Measurements from ENCODE around the gene TMEM179. TPM values are rescaled to one million over a fixed set of nuclear protein-coding genes. Genes with fewer than 3 reads are reported as not detected.
"Not testable (repeated sequence)": the region's sequence is repeated elsewhere in the genome, so short reads cannot be mapped to it uniquely, and the experiment has no call there.

Gene TMEM179
- total RNA-seq, 1 experiment from 2014 or later: not detected

GRCh38 chr14:104582005-104582404 lies 22.6 kb downstream of the TMEM179 start:
- H3K27ac Mint-ChIP-seq (ENCODE audit: unreplicated experiment): no peak overlapping the region
- intact Hi-C loops (cut with micrococcal nuclease; ENCODE audit: unreplicated experiment): no loop called here
- H3K4me3 Mint-ChIP-seq (ENCODE audit: low read depth, unreplicated experiment): no peak overlapping the region
- BruUV-seq (replicated peaks): no TSS peak
- TF ChIP-seq CTCF (IDR thresholded peaks at IDR 0.05; ENCODE audit: unreplicated experiment): no peak
- H3K9me3 Mint-ChIP-seq (ENCODE audit: low read depth, unreplicated experiment): no peaks in the 10 kb centered on the region
- no peaks in the 10 kb centered on the region for H3K4me1 Mint-ChIP-seq (ENCODE audit: low read depth, unreplicated experiment)
- H3K36me3 Mint-ChIP-seq (ENCODE audit: insufficient read depth, unreplicated experiment): no peaks in the 10 kb centered on the region
- CTCF ChIA-PET: no interaction called here
- peaks cover 88% of the 10 kb centered on the region for H3K27me3 Mint-ChIP-seq (ENCODE audit: unreplicated experiment)
- DNase-seq: no peak

- Mint-ChIP-seq H3K4me1 (ENCODE audit: low read depth, unreplicated experiment) (no peaks in the 10 kb centered on the region), H3K9me3 (ENCODE audit: low read depth, unreplicated experiment) (no peaks in the 10 kb centered on the region), H3K27me3 (ENCODE audit: unreplicated experiment) (peaks cover 85% of the 10 kb centered on the region), H3K27ac (ENCODE audit: unreplicated experiment) (no peak overlapping the region), H3K4me3 (ENCODE audit: low read depth, unreplicated experiment) (no peak overlapping the region), H3K36me3 (ENCODE audit: insufficient read depth, unreplicated experiment) (no peaks in the 10 kb centered on the region)
- BruUV-seq (replicated peaks): no TSS peak
- no peak for DNase-seq
- TF ChIP-seq CTCF (IDR thresholded peaks at IDR 0.05; ENCODE audit: unreplicated experiment): no peak
- intact Hi-C loops (cut with micrococcal nuclease; ENCODE audit: unreplicated experiment): no loop called here
- CTCF ChIA-PET: no interaction called here
Observed at GRCh38 chr14:104581521-104581920, 23.1 kb downstream of the TMEM179 start.

- Mint-ChIP-seq H3K4me3 (ENCODE audit: low read depth, unreplicated experiment) (no peak overlapping the region), H3K27ac (ENCODE audit: unreplicated experiment) (no peak overlapping the region), H3K9me3 (ENCODE audit: low read depth, unreplicated experiment) (no peaks in the 10 kb centered on the region), H3K27me3 (ENCODE audit: unreplicated experiment) (peaks cover 85% of the 10 kb centered on the region), H3K4me1 (ENCODE audit: low read depth, unreplicated experiment) (no peaks in the 10 kb centered on the region), H3K36me3 (ENCODE audit: insufficient read depth, unreplicated experiment) (no peaks in the 10 kb centered on the region)
- CTCF ChIA-PET: no interaction called here
- no peak for TF ChIP-seq CTCF (IDR thresholded peaks at IDR 0.05; ENCODE audit: unreplicated experiment)
- no TSS peak for BruUV-seq (replicated peaks)
- intact Hi-C loops (cut with micrococcal nuclease; ENCODE audit: unreplicated experiment): no loop called here
- DNase-seq: no peak
Observed at GRCh38 chr14:104580961-104581360, 23.6 kb downstream of the TMEM179 start.

- H3K4me3 Mint-ChIP-seq (ENCODE audit: low read depth, unreplicated experiment); H3K4me1 Mint-ChIP-seq (ENCODE audit: low read depth, unreplicated experiment); CTCF ChIA-PET; BruUV-seq (replicated peaks); H3K27ac Mint-ChIP-seq (ENCODE audit: unreplicated experiment); DNase-seq; H3K36me3 Mint-ChIP-seq (ENCODE audit: insufficient read depth, unreplicated experiment); H3K9me3 Mint-ChIP-seq (ENCODE audit: low read depth, unreplicated experiment); intact Hi-C loops (cut with micrococcal nuclease; ENCODE audit: unreplicated experiment): not testable (repeated sequence)
- H3K27me3 Mint-ChIP-seq (ENCODE audit: unreplicated experiment): peaks cover 80% of the 10 kb centered on the region
Observed at GRCh38 chr14:104579939-104580338, 24.6 kb downstream of the TMEM179 start.

GRCh38 chr14:104579507-104579906 lies 25.1 kb downstream of the TMEM179 start, which contains the start of gene C14orf180:
Gene C14orf180, plus strand, starts transcription at chr14:104579764. Its CDS starts 6,667 bp downstream, at chr14:104586431.
- no peak for DNase-seq
- no peak within 1 kb of the TSS for H3K4me3 Mint-ChIP-seq (ENCODE audit: low read depth, unreplicated experiment)
- H3K27me3 Mint-ChIP-seq (ENCODE audit: unreplicated experiment): peaks cover 75% of the 10 kb centered on the region
- no peaks in the 10 kb centered on the region for H3K9me3 Mint-ChIP-seq (ENCODE audit: low read depth, unreplicated experiment)
- intact Hi-C loops (cut with micrococcal nuclease; ENCODE audit: unreplicated experiment): no loop called here
- CTCF ChIA-PET: no interaction called here
- TF ChIP-seq CTCF (IDR thresholded peaks at IDR 0.05; ENCODE audit: unreplicated experiment): no peak
- peaks cover 2% of the 10 kb centered on the region for H3K4me1 Mint-ChIP-seq (ENCODE audit: low read depth, unreplicated experiment)
- no TSS peak for BruUV-seq (replicated peaks)
- no peak within 1 kb of the TSS for H3K27ac Mint-ChIP-seq (ENCODE audit: unreplicated experiment)
- no peaks in the 10 kb centered on the region for H3K36me3 Mint-ChIP-seq (ENCODE audit: insufficient read depth, unreplicated experiment)

All from Calu3 (cell line).